Mucosa of gallbladder (tissue), 1 donor: ENCODE data around the gene LMOD1. TPM values are rescaled to one million over a fixed set of nuclear protein-coding genes. Genes with fewer than 3 reads are reported as not detected.

Experiments used
- DNase-seq: peaks from one replicate; pipeline ENCODE4 v3.0.0-alpha.2; 2020; ENCODE audit warnings: low spot score
- total RNA-seq: library from RNA; stranded (reverse); gene quantifications from one replicate; pipeline ENCODE4 v1.2.1, GENCODE V29; 2021
- donor health status: DM: no; HTN: no; CAD: no.

Gene LMOD1
- total RNA-seq, 1 donor from 2014 or later: 257 TPM

DNA sequence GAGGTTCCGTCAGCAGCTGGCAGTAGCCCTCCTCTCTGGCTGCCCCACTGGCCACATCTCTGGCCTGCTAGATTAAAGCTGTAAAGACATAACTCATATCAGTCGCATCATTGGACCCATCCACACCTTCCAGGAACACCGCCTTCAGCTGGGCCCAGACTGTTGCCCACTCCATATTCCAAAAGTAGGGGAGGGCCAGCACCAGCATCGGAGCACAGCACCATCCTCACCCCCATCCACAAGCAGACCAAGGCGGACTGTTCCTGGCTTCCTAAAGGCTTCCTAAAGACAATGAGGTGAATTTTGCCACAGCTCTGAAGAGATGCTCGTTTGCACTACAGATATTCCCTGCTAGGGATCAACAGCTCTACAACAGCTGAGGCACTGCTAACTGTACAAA is 54.1 kb downstream of the LMOD1 start:
- DNase-seq: no peak

DNA sequence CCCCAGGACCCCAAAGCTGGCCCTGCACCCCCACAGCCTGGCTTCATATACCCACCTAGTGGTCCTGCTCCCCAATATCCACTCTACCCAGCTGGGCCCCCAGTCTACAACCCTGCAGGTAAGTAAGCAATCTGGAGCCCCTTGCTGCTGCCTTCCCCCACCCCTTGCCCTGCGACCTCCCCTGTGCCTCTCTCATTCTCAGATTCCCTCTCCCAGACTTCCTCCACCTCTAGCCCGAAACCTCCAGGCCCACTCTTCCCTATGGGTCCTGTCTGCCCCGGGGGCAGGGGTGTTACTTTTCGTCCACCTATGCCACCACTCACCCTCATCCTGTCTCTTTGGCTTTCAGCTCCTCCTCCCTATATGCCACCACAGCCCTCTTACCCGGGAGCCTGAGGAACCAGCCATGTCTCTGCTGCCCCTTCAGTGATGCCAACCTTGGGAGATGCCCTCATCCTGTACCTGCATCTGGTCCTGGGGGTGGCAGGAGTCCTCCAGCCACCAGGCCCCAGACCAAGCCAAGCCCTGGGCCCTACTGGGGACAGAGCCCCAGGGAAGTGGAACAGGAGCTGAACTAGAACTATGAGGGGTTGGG is 54.8 kb downstream of the LMOD1 start:
- DNase-seq: no peak

DNA sequence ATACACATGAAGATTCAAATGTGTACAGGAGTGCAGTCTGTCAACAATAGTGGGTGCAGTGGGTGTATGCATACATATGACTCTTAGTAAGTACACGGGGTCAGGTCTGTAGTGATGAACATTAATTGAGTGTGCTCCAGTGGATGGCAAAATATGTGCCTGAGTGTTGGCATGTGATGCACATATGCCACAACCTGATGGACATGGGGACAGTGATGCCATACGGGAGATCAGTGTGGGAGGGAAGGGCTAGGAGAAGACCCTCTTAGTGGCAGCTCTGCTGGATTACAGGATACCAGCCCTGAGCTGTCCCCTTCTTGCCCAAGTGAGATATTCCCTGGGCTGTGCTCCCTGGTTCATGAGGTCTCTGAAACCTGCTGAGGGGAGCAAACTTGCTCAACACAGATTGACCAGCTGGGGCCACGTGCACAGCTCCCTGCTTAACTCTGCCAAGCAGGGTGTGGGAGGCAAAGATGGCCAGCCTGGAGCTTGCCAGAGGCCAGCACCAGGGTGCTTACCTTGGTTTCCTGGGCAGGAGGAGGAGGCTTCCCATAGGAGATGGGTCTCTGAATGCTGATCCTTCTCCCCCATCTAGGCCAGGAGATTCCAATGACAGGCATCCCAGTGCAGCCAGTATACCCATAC is 55.4 kb downstream of the LMOD1 start:
- no peak for DNase-seq

DNA sequence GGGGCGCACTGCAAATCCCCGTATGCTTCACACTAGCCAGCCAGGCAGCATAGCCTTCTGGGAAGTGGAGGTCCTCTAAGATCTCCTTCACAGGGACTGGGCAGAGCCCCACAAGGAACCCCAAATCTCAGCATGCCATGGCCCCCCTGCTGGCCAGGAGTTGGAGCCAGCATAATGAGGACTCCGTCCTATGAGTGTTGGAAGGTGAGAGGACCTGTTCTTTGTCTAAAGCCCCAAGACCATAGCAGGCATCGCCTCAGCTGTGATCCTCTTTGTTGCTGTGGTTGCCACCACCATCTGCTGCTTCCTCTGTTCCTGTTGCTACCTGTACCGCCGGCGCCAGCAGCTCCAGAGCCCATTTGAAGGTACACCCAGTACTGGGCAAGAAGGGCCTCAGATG is 56.1 kb downstream of the LMOD1 start:
- no peak for DNase-seq

DNA sequence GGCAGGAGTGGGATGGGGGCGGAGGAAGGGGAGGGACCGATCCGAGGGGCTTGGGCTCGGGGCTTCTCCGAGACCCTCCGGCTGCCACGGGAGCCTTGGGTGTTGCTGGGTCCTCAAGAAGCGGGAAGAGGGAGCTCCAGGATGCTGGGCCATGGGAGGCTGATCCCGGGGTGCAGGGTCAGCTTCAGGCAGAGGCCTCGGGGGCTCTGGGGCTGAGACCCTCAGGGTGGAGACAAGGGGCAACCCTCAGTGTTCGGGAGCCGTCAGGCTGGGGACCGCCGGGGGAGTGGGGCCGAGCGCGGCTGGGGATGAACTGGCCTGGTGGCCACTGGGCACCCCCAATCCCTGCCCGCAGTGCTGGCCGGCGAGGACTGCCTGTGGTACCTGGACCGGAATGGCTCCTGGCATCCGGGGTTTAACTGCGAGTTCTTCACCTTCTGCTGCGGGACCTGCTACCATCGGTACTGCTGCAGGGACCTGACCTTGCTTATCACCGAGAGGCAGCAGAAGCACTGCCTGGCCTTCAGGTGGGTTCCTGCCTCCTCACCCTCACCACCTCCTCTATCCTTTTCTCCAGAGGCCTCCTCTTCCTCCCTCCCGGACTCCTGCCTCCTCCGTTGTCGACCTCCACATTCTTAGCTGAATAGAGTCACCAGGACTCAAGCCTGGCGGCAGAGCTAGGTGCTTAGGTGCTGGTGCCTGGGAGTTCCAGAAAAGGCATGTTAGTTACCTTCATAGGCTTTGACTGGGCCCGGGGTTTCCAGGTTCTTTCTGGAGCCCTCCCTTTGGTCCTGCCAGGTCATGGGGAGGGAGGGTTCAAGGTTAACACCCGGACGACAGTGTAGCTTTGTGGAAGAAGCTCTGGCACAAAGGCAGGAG is 57.0 kb downstream of the LMOD1 start:
- no peak for DNase-seq

DNA sequence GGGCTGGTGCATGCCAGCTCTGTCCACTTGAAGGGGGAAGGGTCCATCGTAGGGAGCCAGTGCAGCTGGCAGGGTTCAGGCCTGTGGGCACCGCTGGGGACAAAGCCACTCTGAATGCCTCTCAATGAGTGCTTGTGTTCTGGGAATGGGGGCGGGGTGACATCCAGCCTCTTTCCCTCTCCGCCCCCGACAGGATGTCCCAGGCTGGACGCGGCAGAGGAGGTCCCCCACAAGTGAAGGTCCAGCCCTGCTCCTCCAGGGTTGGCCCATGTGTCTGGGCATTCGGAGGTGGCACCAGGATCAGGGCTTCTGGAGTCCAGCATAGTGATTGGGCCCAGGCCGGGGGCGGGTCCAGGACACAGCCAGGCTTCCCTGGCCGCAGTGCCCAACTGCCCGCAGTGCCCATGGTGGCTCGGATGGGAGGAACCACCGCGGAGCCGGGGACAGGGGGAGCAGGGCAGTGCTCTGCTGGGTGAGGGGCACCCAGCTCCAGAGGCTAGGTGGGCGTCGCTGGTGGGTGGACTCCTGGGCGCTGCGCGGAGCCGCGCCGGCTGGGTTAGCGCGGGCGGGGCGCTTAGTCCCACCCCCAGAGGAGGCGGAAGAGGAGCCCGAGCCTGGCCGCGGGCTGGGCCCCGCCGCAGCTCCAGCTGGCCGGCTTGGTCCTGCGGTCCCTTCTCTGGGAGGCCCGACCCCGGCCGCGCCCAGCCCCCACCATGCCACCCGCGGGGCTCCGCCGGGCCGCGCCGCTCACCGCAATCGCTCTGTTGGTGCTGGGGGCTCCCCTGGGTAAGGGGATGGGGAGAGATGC is 57.9 kb downstream of the LMOD1 start, which contains the start of gene SHISA4:
TSS of gene SHISA4 (plus strand) at position 617 of the 808 bp plus-strand sequence. CDS start at position 714, 97 bp downstream.
- DNase-seq: peak; percentile 58

DNA sequence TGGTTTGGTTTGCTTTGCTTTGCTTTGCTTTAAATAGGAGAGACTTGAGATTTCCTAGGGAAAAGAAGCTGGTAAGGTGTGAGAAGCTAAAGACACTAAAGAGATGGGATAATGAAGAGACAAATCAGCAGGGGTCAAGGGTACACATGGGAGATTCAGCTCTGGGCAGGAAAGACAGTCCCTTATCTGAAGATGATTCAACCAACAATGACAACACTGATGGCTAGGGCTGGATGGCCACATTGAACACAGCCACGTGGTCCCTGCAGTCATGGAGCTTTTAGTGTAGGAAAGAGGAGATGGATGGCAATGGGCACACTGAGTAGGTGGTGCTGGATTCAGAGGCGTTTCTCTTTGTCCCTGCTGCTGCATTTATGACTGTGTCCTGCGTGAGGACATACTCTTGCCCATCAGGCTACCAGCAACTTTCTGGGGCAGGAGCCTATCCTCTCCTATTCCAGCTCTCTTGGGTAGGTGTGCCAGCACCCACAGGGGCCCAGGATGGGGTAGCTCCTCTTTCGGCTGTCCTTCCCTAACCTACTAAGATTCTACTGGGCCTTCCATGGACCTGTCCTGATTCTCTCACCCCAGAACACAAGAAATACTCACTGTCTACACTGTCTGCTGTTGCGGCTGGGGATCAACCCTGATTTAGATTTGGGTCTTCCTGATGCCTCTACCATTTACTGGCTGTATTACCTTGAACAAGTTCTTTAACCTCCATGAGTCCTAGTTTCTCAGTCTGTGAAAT is 59.1 kb downstream of the LMOD1 start:
- DNase-seq: no peak

DNA sequence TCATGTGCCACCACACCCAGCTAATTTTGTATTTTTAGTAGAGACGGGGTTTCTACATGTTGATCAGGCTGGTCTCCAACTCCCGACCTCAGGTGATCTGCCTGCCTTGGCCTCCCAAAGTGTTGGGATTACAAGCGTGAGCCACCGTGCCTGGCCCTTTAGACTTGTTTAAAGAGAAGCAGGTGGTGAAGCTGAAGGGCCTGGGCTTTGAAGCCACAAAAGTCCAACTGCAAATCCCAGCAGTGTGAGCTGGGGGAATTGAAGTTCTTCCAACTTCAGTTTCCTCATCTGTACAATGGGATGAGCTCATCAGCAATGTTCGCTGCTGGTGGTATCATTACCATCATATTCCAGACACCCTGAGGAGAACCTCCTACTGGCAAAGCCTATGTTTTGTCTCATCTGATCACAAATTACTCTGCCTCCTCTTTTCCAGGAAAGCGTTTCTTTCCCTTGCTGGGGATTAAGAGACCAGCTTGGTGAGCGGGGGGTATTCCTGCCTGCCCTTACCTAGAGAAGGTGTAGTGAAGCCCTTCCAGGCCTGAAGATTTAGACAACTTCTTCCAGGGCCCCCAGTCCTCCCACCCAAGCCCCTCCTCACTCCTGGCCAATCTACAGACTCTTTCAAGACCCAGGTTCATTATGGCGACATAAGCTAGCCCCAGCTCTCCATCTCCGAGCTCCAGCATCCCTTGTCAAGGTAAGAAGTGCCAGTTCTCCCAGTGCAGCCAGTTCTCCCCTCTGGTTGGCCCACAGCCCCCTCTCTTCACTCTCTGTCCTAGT is 60.1 kb downstream of the LMOD1 start:
- DNase-seq: no peak

DNA sequence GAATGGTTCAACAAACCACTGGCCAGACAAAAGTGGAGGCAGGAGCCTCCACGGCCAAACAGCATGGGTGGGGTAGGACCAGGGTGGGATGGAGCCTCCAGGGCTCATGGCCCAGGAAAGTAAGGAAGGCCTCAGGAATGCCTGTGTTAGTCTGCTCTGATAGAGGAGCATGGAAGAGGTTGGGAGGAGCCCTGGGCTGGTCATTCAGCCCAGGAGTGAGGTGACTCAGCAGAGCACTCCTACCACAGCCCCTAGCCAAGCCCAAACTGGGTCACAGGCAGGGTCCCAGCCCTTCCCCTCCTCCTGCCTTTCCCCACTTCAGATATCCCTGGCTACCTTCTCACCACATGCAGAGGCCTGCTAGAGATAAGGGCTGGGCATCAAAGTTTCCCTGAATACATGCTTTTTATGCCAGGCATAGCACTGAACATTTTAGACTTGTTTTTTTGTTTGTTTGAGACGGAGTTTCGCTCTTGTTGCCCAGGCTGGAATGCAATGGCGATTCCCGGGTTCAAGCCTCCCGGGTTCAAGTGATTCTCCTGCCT is 60.7 kb downstream of the LMOD1 start:
- DNase-seq: no peak

DNA sequence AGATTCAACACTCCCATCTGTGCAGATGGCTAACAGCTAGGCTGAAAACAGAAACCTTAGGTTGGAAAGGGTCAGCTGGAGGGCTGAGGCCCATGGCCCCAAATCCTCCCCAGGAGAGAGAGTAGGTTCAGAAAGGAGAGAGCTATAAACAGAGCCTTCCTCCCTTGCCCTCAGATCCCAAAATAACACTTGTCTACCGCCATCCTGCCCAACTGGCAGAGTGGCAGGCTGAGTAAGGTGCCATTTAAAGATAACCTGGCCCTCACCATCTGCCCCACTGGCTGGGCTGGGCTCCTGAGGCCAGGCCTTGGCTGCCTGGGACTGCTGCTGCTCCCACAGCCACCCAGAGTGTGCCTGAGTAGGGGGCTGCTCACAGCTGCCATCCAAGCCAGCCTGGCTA is 61.9 kb downstream of the LMOD1 start:
- no peak for DNase-seq

DNA sequence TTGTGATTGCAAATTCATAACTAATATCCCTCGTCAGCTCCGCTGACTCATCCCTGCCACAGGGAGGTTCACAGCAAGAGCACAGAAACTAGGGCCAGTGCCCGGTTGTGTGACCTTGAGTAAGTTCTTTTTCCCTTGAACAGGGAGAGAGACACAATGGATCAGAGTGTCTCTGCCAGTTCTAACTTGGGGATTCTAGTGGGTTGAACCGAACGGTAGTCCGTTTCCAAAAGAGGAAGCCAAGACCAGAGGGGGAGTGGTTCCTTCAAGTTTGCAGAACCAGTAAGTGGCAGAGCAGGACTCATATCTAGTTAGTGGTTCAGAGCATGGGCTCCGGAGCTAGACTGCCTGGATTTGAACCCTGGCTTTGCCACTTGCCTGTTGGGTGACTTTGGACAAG is 62.6 kb downstream of the LMOD1 start:
- DNase-seq: no peak

DNA sequence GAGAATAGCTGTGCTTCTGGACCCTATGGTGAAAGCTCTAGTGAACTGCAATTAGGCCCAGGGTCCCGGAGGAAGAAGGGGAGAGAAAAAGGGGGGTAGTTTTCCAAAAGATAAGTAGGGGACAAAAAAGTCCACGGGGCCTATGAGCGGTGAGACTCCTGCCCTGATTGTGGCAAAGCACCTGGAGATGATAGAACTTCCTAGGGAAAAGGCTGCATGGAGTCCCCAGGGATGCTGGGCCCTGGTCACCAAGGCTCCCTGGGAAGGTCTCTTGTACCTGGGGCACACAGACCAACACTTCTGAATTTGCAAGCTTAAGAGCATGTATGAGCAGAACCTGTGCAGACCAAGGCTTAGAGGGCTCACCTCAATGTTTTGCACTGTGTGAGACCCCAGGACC is 63.1 kb downstream of the LMOD1 start:
- DNase-seq: no peak

DNA sequence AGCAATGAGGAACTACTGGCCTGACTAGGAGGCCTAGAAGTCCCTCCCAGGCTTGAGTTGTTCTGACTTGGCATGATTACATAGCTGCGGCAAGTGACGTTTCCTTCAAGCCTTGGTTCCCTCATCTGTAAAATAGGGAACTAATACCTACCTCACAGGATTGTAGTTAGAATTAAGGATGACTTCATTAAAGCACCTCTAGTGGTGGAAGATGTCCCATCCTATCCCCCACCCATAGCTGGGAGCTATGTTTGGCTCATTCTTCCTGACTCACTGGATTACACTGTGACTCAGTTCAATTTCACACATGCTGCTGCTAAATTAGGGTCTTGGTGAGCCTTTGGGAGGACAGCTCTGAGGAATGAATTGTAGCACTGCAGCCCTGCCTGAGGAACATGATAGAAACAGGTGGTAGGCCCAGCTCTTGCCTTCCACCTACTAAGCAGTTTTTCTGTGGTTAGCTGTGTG is 63.6 kb downstream of the LMOD1 start:
- no peak for DNase-seq

DNA sequence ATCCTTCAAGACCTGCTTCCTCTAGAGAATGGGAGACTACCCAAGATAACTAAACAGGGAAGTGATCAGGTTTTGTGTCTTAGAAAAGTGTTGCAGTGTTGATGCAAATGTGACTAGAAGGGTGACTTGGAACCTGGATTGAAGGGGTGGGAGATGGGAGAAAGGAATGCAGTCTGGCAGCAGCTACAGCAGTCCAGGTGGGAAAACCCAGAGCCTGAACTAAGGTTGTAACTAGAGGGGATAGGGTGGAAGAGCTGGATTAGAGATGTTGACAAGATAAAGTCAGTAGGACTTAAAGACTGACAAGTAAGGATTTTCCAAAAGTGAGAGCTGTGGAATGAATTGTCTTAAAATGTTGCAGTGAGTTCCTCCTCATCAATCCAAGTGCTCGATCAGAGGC is 64.7 kb downstream of the LMOD1 start:
- no peak for DNase-seq

DNA sequence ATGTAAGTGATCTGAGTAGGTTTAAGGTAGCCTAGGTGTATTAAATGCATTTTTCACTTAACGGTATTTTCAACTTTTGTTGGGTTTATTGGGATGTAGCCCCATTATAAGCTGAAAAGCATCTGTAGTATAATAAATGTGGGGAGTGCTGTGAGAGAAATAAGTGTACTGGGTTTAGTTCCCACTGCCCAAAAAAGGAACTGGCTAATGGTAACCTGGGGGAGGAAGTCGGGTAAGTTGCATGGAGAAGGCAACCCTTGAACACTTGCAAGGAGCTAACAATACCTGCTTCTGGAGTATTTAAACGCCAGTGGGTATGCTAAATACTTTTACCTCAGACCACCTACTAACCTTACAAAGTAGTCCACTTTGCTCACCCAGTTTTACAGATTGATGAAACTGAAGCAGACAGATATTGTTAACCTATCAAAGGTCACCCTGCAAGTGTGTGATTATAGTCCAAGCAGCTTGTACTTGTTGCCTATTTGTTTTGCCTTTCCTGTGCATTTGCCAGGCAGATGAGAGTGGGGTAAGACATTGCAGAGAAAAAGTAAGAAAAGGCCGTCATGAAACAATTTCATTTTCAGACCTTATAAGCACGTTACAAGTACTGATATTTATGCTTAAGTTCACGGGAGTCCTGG is 65.3 kb downstream of the LMOD1 start:
- DNase-seq: no peak

DNA sequence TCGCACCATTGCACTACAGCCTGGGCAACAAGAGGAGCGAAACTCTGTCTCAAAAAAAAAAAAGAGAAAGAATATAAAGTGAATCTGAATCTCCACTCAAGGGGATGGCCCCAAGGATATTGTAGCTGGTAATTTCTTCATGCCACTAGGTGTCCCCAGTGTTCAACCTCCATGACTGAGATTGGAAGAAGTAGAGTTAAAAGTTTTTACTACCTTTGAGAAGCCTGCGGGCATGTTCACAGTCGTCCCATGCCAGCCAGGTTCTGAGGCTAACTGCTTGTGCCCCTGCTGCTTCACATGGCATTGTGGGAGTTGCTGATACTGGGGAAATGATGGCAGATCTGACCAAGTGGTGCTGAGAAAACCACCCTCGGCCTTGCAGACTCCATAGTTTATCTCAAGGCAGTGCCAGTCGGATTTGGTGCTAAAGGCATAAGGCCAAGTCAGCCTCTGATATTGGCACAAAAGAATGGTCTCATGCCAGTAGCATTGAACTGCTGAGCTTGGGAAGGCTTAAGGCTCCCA is 68.4 kb downstream of the LMOD1 start:
- DNase-seq: no peak

DNA sequence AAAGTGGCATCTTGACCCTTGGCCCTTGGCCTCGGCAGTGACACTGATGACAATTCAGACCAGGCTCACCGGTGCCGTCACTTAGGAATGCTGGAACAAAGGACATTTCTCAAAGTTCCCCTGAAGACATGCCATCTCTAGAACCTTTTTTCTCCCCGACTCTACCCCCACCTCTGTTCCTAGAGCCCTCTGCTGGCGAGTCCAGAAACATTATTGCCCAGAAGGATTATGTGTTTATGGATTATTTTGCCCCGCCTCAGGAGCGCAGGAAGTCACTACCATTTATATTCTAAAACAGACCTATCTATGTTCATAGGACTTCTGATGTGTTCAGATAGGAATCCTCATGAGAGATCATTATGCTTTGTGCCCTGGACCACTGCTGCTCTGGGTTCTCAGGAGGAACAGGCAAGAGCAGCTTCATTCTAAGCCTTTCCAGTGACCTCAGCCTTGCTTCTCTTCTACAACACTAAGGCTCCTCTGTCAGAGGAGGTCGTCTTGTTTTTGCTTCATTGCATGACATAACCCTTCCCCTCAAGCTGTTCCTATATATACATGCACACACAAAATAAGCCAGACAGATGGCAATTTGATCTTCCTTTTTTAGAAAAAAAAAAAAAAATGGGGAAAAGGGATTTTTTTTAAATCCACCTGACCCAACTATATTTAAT is 70.1 kb downstream of the LMOD1 start:
- no peak for DNase-seq

DNA sequence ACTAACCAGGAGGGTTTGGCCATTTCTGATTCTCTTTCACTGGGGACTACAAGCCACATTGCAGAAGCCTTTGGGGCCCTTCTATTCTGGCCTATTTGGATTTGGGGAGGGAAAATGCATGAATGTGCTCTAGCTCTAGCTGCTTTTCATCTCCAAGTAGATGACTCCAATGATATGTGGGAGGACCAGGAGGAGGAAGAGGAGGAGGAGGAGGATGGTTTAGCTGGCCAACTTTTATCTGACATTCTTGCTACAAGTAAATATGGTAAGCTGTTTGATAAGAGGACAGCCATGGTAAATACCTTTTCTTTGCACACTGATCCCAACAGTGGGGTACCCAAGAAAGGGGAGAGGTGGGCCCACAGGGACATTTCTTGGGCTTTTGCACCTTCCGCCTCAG is 71.7 kb downstream of the LMOD1 start:
- DNase-seq: no peak

DNA sequence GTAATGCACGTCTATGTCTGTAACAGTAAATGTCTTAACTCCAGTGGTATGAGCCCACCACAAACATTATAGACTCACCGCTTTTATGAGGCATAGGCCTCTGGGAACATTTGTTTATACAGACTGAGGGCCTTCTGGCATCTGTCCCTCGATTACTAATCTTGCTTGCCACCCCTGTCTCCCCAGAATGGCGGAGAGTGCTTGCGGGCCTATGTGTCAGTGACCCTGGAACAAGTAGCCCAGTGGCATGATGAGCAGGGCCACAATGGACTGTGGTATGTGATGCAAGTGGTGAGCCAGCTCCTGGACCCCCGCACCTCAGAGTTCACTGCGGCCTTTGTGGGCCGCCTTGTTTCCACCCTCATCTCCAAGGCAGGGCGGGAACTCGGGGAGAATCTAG is 76.0 kb downstream of the LMOD1 start:
- no peak for DNase-seq
